Measurements from ENCODE around the gene FOXO3.
"Not testable (repeated sequence)": the region's sequence is repeated elsewhere in the genome, so short reads cannot be mapped to it uniquely, and the experiment has no call there.

The FOXO3 gene

GRCh38 chr6:108677357-108677756 is 116.6 kb downstream of the FOXO3 start:
- Histone ChIP-seq H3K27ac (ENCODE audit: low read depth, low read length) (no peak overlapping the region), H3K4me3 (ENCODE audit: low read depth, low read length) (no peak overlapping the region), H3K14ac (ENCODE audit: low read length) (no peak overlapping the region), H2BK5ac (ENCODE audit: low read depth, low read length, poor library complexity) (no peak overlapping the region), H3K23ac (ENCODE audit: low read length) (no peak overlapping the region), H2AFZ (ENCODE audit: insufficient read depth, low read length, poor library complexity) (no peak overlapping the region), H3K79me2 (ENCODE audit: control insufficient read depth, insufficient read depth, low read length, poor library complexity) (peaks cover 3% of the 10 kb centered on the region), H4K12ac (ENCODE audit: low read depth, low read length) (no peak overlapping the region), H4K91ac (ENCODE audit: low read depth, low read length) (no peak overlapping the region), H2AK5ac (ENCODE audit: low read length) (no peak overlapping the region), H2BK12ac (ENCODE audit: low read length) (no peak overlapping the region), H3K4ac (ENCODE audit: low read depth, low read length) (no peak overlapping the region), H3K4me1 (ENCODE audit: control insufficient read depth in 1 of 2, insufficient read depth in 2 of 2, low read length in 2 of 2) (peaks cover 3% of the 10 kb centered on the region in 2 experiments), H2BK120ac (ENCODE audit: insufficient read depth, low read length, poor library complexity) (no peak overlapping the region), H3K36me3 (ENCODE audit: control insufficient read depth in 1 of 2, insufficient read depth in 2 of 2, low read length in 2 of 2) (peaks cover 3 to 6% of the 10 kb centered on the region in 2 experiments), H3K27me3 (ENCODE audit: insufficient read depth, low read length) (no peaks in the 10 kb centered on the region), H3K9me3 (ENCODE audit: insufficient read depth, low read depth, low read length) (no peaks in the 10 kb centered on the region), H3K9ac (ENCODE audit: low read length) (no peak overlapping the region), H3K4me2 (ENCODE audit: low read length) (no peak overlapping the region), H4K8ac (ENCODE audit: low read depth, low read length) (no peak overlapping the region), H3K18ac (ENCODE audit: low read length) (no peak overlapping the region), H3K79me1 (ENCODE audit: low read length) (peaks cover 2% of the 10 kb centered on the region)
- no CpG with 5 or more reads among the region's 3 CpGs for WGBS (ENCODE audit: extremely low coverage, insufficient coverage, insufficient read length)
- DNase-seq: no peak

GRCh38 chr6:108677894-108678293 is 117.2 kb downstream of the FOXO3 start:
- Histone ChIP-seq H3K14ac (ENCODE audit: low read length) (no peak overlapping the region), H3K9me3 (ENCODE audit: insufficient read depth, low read depth, low read length) (no peaks in the 10 kb centered on the region), H2BK5ac (ENCODE audit: low read depth, low read length, poor library complexity) (no peak overlapping the region), H3K36me3 (ENCODE audit: control insufficient read depth in 1 of 2, insufficient read depth in 2 of 2, low read length in 2 of 2) (peaks cover 3 to 6% of the 10 kb centered on the region in 2 experiments), H4K91ac (ENCODE audit: low read depth, low read length) (no peak overlapping the region), H4K8ac (ENCODE audit: low read depth, low read length) (no peak overlapping the region), H3K79me1 (ENCODE audit: low read length) (peaks cover 2% of the 10 kb centered on the region), H3K4me3 (ENCODE audit: low read depth, low read length) (no peak overlapping the region), H3K27me3 (ENCODE audit: insufficient read depth, low read length) (no peaks in the 10 kb centered on the region), H3K4me2 (ENCODE audit: low read length) (no peak overlapping the region), H2AFZ (ENCODE audit: insufficient read depth, low read length, poor library complexity) (no peak overlapping the region), H2AK5ac (ENCODE audit: low read length) (no peak overlapping the region), H3K23ac (ENCODE audit: low read length) (no peak overlapping the region), H2BK120ac (ENCODE audit: insufficient read depth, low read length, poor library complexity) (no peak overlapping the region), H3K9ac (ENCODE audit: low read length) (no peak overlapping the region), H3K4me1 (ENCODE audit: control insufficient read depth in 1 of 2, insufficient read depth in 2 of 2, low read length in 2 of 2) (peaks cover 3% of the 10 kb centered on the region in 2 experiments), H3K27ac (ENCODE audit: low read depth, low read length) (no peak overlapping the region), H2BK12ac (ENCODE audit: low read length) (no peak overlapping the region), H3K18ac (ENCODE audit: low read length) (no peak overlapping the region), H3K79me2 (ENCODE audit: control insufficient read depth, insufficient read depth, low read length, poor library complexity) (peaks cover 3% of the 10 kb centered on the region), H4K12ac (ENCODE audit: low read depth, low read length) (no peak overlapping the region), H3K4ac (ENCODE audit: low read depth, low read length) (no peak overlapping the region)
- no CpG with 5 or more reads among the region's 1 CpG for WGBS (ENCODE audit: extremely low coverage, insufficient coverage, insufficient read length)
- no peak for DNase-seq

DNA sequence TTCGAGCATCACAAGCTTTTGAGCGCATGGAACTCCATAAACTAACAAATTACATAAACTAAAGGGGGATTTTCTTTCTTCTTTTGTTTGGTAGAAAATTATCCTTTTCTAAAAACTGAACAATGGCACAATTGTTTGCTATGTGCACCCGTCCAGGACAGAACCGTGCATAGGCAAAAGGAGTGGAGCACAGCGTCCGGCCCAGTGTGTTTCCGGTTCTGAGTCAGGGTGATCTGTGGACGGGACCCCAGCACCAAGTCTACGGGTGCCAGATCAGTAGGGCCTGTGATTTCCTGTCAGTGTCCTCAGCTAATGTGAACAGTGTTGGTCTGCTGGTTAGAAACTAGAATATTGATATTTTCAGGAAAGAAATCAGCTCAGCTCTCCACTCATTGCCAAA is 119.6 kb downstream of the FOXO3 start:
- WGBS (ENCODE audit: extremely low coverage, insufficient coverage, insufficient read length): no CpG with 5 or more reads among the region's 9 CpGs
- H2AFZ ChIP-seq (ENCODE audit: insufficient read depth, low read length, poor library complexity): not testable (repeated sequence)

DNA sequence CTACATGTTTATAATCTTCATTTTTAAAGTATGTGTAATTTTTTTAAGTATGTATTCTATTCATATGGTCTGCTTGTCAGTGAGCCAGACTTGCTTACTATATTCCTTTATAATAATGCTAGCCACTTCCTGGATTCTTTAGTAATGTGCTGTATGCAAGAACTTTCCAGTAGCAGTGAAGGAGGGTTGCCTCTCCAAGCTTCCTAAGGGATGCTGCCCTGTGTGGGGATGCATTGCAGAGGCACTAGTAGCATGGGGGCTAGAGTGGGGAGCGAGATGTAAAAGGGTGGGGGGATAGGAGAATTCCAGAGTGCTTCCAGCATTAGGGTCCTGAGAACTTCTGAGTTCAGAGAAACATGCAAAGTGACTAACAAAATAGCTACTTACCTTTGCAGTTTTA is 121.0 kb downstream of the FOXO3 start:
- H4K91ac ChIP-seq (ENCODE audit: low read depth, low read length); H2AFZ ChIP-seq (ENCODE audit: insufficient read depth, low read length, poor library complexity); H3K27ac ChIP-seq (ENCODE audit: low read depth, low read length); H2AK5ac ChIP-seq (ENCODE audit: low read length); H4K8ac ChIP-seq (ENCODE audit: low read depth, low read length); H3K36me3 ChIP-seq (ENCODE audit: control insufficient read depth in 1 of 2, insufficient read depth in 2 of 2, low read length in 2 of 2); H3K4me2 ChIP-seq (ENCODE audit: low read length); H2BK120ac ChIP-seq (ENCODE audit: insufficient read depth, low read length, poor library complexity); H3K4me3 ChIP-seq (ENCODE audit: low read depth, low read length); H3K9me3 ChIP-seq (ENCODE audit: insufficient read depth, low read depth, low read length); H3K18ac ChIP-seq (ENCODE audit: low read length); H4K12ac ChIP-seq (ENCODE audit: low read depth, low read length); H3K27me3 ChIP-seq (ENCODE audit: insufficient read depth, low read length); H3K79me2 ChIP-seq (ENCODE audit: control insufficient read depth, insufficient read depth, low read length, poor library complexity); H2BK5ac ChIP-seq (ENCODE audit: low read depth, low read length, poor library complexity); H3K14ac ChIP-seq (ENCODE audit: low read length); H3K23ac ChIP-seq (ENCODE audit: low read length); H3K4ac ChIP-seq (ENCODE audit: low read depth, low read length); H3K9ac ChIP-seq (ENCODE audit: low read length); DNase-seq; H2BK12ac ChIP-seq (ENCODE audit: low read length): not testable (repeated sequence)
- Histone ChIP-seq H3K4me1 (ENCODE audit: control insufficient read depth in 1 of 2, insufficient read depth in 2 of 2, low read length in 2 of 2) (peaks cover 15 to 16% of the 10 kb centered on the region in 2 experiments), H3K79me1 (ENCODE audit: low read length) (peaks cover 16% of the 10 kb centered on the region)
- WGBS (ENCODE audit: extremely low coverage, insufficient coverage, insufficient read length): no CpG with 5 or more reads among the region's 1 CpG

More for the DNA sequence above, 119.6 kb downstream of the FOXO3 start:
- not testable (repeated sequence) for H3K14ac ChIP-seq (ENCODE audit: low read length); H2BK120ac ChIP-seq (ENCODE audit: insufficient read depth, low read length, poor library complexity); H2AK5ac ChIP-seq (ENCODE audit: low read length); H3K23ac ChIP-seq (ENCODE audit: low read length); H4K8ac ChIP-seq (ENCODE audit: low read depth, low read length); H3K9me3 ChIP-seq (ENCODE audit: insufficient read depth, low read depth, low read length); H3K27me3 ChIP-seq (ENCODE audit: insufficient read depth, low read length); DNase-seq; H3K27ac ChIP-seq (ENCODE audit: low read depth, low read length); H3K4me2 ChIP-seq (ENCODE audit: low read length); H4K91ac ChIP-seq (ENCODE audit: low read depth, low read length); H3K18ac ChIP-seq (ENCODE audit: low read length); H2BK12ac ChIP-seq (ENCODE audit: low read length); H3K9ac ChIP-seq (ENCODE audit: low read length); H3K4me1 ChIP-seq (ENCODE audit: control insufficient read depth in 1 of 2, insufficient read depth in 2 of 2, low read length in 2 of 2); H3K79me1 ChIP-seq (ENCODE audit: low read length); H3K36me3 ChIP-seq (ENCODE audit: control insufficient read depth in 1 of 2, insufficient read depth in 2 of 2, low read length in 2 of 2); H3K4ac ChIP-seq (ENCODE audit: low read depth, low read length); H3K4me3 ChIP-seq (ENCODE audit: low read depth, low read length); H3K79me2 ChIP-seq (ENCODE audit: control insufficient read depth, insufficient read depth, low read length, poor library complexity); H4K12ac ChIP-seq (ENCODE audit: low read depth, low read length); H2BK5ac ChIP-seq (ENCODE audit: low read depth, low read length, poor library complexity)

Data from trophoblast cell (in vitro differentiated cells and primary cell).